H1 (cell line): ENCODE results near the gene CHAT. TPM values are rescaled to one million over a fixed set of nuclear protein-coding genes. Genes with fewer than 3 reads are reported as not detected.

ENCODE experiments used
- CTCF ChIA-PET: fragments of 300-600 bp; sonication (Branson Sonifier 250); formaldehyde crosslinking; loops from one replicate; lab custom pipeline; 2021; ENCODE audit not compliant: partially characterized antibody; lab: Charles Lee
- POLR2A ChIA-PET: fragments of 300-600 bp; sonication (Branson Sonifier 250); formaldehyde crosslinking; loops from one replicate; lab custom pipeline; 2021; ENCODE audit warnings: inconsistent platforms; ENCODE audit not compliant: partially characterized antibody; lab: Charles Lee
- DNase-seq, 2 experiments: peaks; one replicate each; pipeline versions ENCODE4 v3.0.0 to v3.0.0-alpha.2; 2010 to 2022; ENCODE audit warnings: low spot score in 2 of 2, low read depth in 1 of 2, mixed read lengths in 1 of 2
- FAIRE-seq: peaks from 2 replicates; lab custom pipeline; 2011; peaks lifted over from hg19 to GRCh38; lab: Jason Lieb, UNC
- H2AFZ ChIP-seq: 2 replicates; pipeline ENCODE4 v1.8.1; 2012; ENCODE audit warnings: low read length, inconsistent platforms
- H2AK5ac ChIP-seq: 2 replicates; pipeline ENCODE4 v1.6.1; 2013; ENCODE audit warnings: low read depth, low read length
- H2BK120ac ChIP-seq: replicated peaks from 2 replicates; pipeline ENCODE3; 2013; ENCODE audit warnings: low read depth, low read length, inconsistent platforms
- H2BK12ac ChIP-seq: 2 replicates; pipeline ENCODE4 v1.6.1; 2013; ENCODE audit warnings: low read depth, low read length
- H2BK15ac ChIP-seq: 2 replicates; pipeline ENCODE4 v1.6.1; 2013; ENCODE audit warnings: low read length
- H2BK20ac ChIP-seq: 2 replicates; pipeline ENCODE4 v1.6.1; 2013; ENCODE audit warnings: low read length
- H2BK5ac ChIP-seq: 2 replicates; pipeline ENCODE4 v1.6.1; 2013; ENCODE audit warnings: low read depth, low read length
- H3K14ac ChIP-seq: 2 replicates; pipeline ENCODE4 v1.6.1; 2013; ENCODE audit warnings: inconsistent platforms; ENCODE audit not compliant: insufficient read length
- H3K18ac ChIP-seq: 2 replicates; pipeline ENCODE4 v1.6.1; 2013; ENCODE audit warnings: low read length; ENCODE audit errors: extremely low read depth
- H3K23ac ChIP-seq: 2 replicates; pipeline ENCODE4 v1.6.1; 2013; ENCODE audit warnings: inconsistent platforms; ENCODE audit not compliant: insufficient read length
- H3K23me2 ChIP-seq: 2 replicates; pipeline ENCODE4 v1.6.1; 2013; ENCODE audit warnings: low read depth, low read length
- H3K27ac ChIP-seq: 2 replicates; pipeline ENCODE4 v1.6.1; 2011; ENCODE audit warnings: low read depth, low read length, inconsistent platforms
- H3K27me3 ChIP-seq, 4 experiments: replicated peaks in 1 of 4; 1 replicate in 1 of 4; 2 replicates in 3 of 4; pipeline versions ENCODE4 v1.6.1 to v1.8.1; 2011 to 2013; ENCODE audit warnings: low read length in 3 of 4, mild to moderate bottlenecking in 3 of 4, inconsistent platforms in 2 of 4, mixed read lengths in 2 of 4, moderate library complexity in 1 of 4; ENCODE audit not compliant: control insufficient read depth in 3 of 4, insufficient read depth in 3 of 4; ENCODE audit errors: extremely low read depth in 1 of 4
- H3K36me3 ChIP-seq, 4 experiments: 2 replicates each; pipeline versions ENCODE4 v1.6.1 to v1.8.1; 2011 to 2013; ENCODE audit warnings: mild to moderate bottlenecking in 4 of 4, low read length in 3 of 4, moderate library complexity in 2 of 4, control low read depth in 1 of 4, inconsistent platforms in 1 of 4; ENCODE audit not compliant: insufficient read depth in 4 of 4, control insufficient read depth in 2 of 4
- H3K4ac ChIP-seq: replicated peaks from 2 replicates; pipeline ENCODE3; 2013; ENCODE audit warnings: low read length, low read depth, mixed read lengths, inconsistent platforms; ENCODE audit not compliant: insufficient read length
- H3K4me1 ChIP-seq, 4 experiments: replicated peaks in 1 of 4; 1 replicate in 1 of 4; 2 replicates in 3 of 4; pipeline versions ENCODE4 v1.6.1 to v1.8.1; 2011 to 2013; ENCODE audit warnings: low read length in 3 of 4, inconsistent platforms in 2 of 4, mixed read lengths in 1 of 4; ENCODE audit not compliant: insufficient read depth in 4 of 4, control insufficient read depth in 3 of 4
- H3K4me2 ChIP-seq, 2 experiments: 2 replicates each; pipeline versions ENCODE4 v1.6.1 to v1.8.1; 2011 to 2013; ENCODE audit warnings: low read depth in 2 of 2, low read length in 2 of 2, control low read depth in 1 of 2, inconsistent platforms in 1 of 2, mild to moderate bottlenecking in 1 of 2; ENCODE audit not compliant: insufficient read depth in 1 of 2
- H3K4me3 ChIP-seq, 4 experiments: fragments of 200-600, 300-600 bp in 1 of 4; sonication (generic), shearing (Covaris generic), sonication (Bioruptor Twin) in 1 of 4; 2 replicates each; pipeline versions ENCODE4 v1.5.1 to v1.8.1; 2011 to 2016; ENCODE audit warnings: low read length in 4 of 4, low read depth in 3 of 4, control low read depth in 2 of 4, inconsistent platforms in 2 of 4, mild to moderate bottlenecking in 2 of 4, mixed read lengths in 1 of 4, moderate library complexity in 1 of 4; ENCODE audit not compliant: insufficient read depth in 2 of 4; ENCODE audit errors: extremely low read depth in 1 of 4
- H3K56ac ChIP-seq: replicated peaks from 2 replicates; pipeline ENCODE3; 2013; ENCODE audit warnings: low read depth, mild to moderate bottlenecking, mixed read lengths, low read length, inconsistent platforms; ENCODE audit not compliant: insufficient read length
- H3K79me1 ChIP-seq: 2 replicates; pipeline ENCODE4 v1.6.1; 2013; ENCODE audit warnings: low read depth, low read length, control low read depth
- H3K79me2 ChIP-seq, 2 experiments: 2 replicates each; pipeline versions ENCODE4 v1.6.1 to v1.8.1; 2012 to 2013; ENCODE audit warnings: low read length in 2 of 2, mild to moderate bottlenecking in 2 of 2, inconsistent platforms in 1 of 2; ENCODE audit not compliant: insufficient read depth in 2 of 2, control insufficient read depth in 1 of 2
- H3K9ac ChIP-seq, 4 experiments: replicated peaks in 1 of 4; 1 replicate in 1 of 4; 2 replicates in 3 of 4; pipeline versions ENCODE4 v1.6.1 to v1.8.1; 2011 to 2013; ENCODE audit warnings: low read depth in 3 of 4, low read length in 3 of 4, control low read depth in 2 of 4, mild to moderate bottlenecking in 2 of 4, moderate library complexity in 2 of 4, inconsistent platforms in 1 of 4; ENCODE audit errors: extremely low read depth in 1 of 4
- H3K9me3 ChIP-seq, 2 experiments: 2 replicates each; pipeline versions ENCODE4 v1.6.1 to v1.8.1; 2012 to 2013; ENCODE audit warnings: mild to moderate bottlenecking in 2 of 2, moderate library complexity in 2 of 2, control low read depth in 1 of 2, inconsistent platforms in 1 of 2, low read depth in 1 of 2, low read length in 1 of 2, mixed read lengths in 1 of 2; ENCODE audit not compliant: insufficient read depth in 2 of 2
- H4K20me1 ChIP-seq, 2 experiments: replicated peaks in 1 of 2; 2 replicates each; pipeline versions ENCODE3 to v1.8.1; 2011 to 2013; ENCODE audit warnings: inconsistent platforms in 2 of 2, low read length in 2 of 2, mild to moderate bottlenecking in 1 of 2; ENCODE audit not compliant: insufficient read depth in 2 of 2, control insufficient read depth in 1 of 2
- H4K5ac ChIP-seq: 2 replicates; pipeline ENCODE4 v1.6.1; 2013; ENCODE audit warnings: low read length, low read depth, mixed read lengths, inconsistent platforms; ENCODE audit not compliant: insufficient read length
- H4K8ac ChIP-seq: 2 replicates; pipeline ENCODE4 v1.8.0; 2013; ENCODE audit warnings: mild to moderate bottlenecking, moderate library complexity, low read length, inconsistent platforms; ENCODE audit not compliant: insufficient read depth; ENCODE audit errors: extremely low read depth
- H4K91ac ChIP-seq: replicated peaks from 2 replicates; pipeline ENCODE3; 2013; ENCODE audit warnings: low read length, mixed read lengths, inconsistent platforms; ENCODE audit not compliant: insufficient read length
- BRCA1 ChIP-seq: IDR thresholded peaks from 2 replicates; pipeline ENCODE4 v1.6.1; 2012; ENCODE audit warnings: low read depth, low read length, improper control_type of control experiment
- CHD1 ChIP-seq: IDR thresholded peaks from 2 replicates; pipeline ENCODE4 v1.6.1; 2012; ENCODE audit warnings: low read depth, low read length, improper control_type of control experiment
- HDAC6 ChIP-seq: IDR thresholded peaks from one replicate; pipeline ENCODE4 v1.7.1; 2012; ENCODE audit warnings: low read depth, mild to moderate bottlenecking, inconsistent platforms, low read length, moderate library complexity
- JUN ChIP-seq: IDR thresholded peaks from 2 replicates; pipeline ENCODE4 v1.6.1; 2011; ENCODE audit warnings: low read depth, mild to moderate bottlenecking, improper control_type of control experiment, low read length
- KDM1A ChIP-seq: fragments of 200-600, 300-600 bp; sonication (generic); IDR thresholded peaks from 2 replicates; pipeline ENCODE4 v1.7.1; 2016; ENCODE audit warnings: mild to moderate bottlenecking, low read length, borderline replicate concordance
- NRF1 ChIP-seq: IDR thresholded peaks from 2 replicates; pipeline ENCODE4 v1.6.1; 2011; ENCODE audit warnings: mild to moderate bottlenecking, low read depth, low read length, improper control_type of control experiment
- RNF2 ChIP-seq: fragments of 200-900, 300-1000 bp; sonication (generic); IDR thresholded peaks from 2 replicates; pipeline ENCODE4 v1.7.1; 2016; ENCODE audit warnings: borderline replicate concordance, low read depth, mild to moderate bottlenecking, antibody characterized with exemption, low read length; ENCODE audit not compliant: poor library complexity, severe bottlenecking; ENCODE audit errors: missing control alignments
- SUZ12 ChIP-seq: fragments of 200-600 bp; sonication (generic); IDR thresholded peaks from 2 replicates; pipeline ENCODE4 v1.6.1; 2012; ENCODE audit warnings: mild to moderate bottlenecking, inconsistent platforms, low read length, moderate library complexity, mixed read lengths
- TAF1 ChIP-seq: IDR thresholded peaks from 2 replicates; pipeline ENCODE4 v1.6.1; 2011; ENCODE audit warnings: mild to moderate bottlenecking, low read depth, low read length
- ZNF274 ChIP-seq: IDR thresholded peaks from 2 replicates; pipeline ENCODE4 v1.7.0; 2012; ENCODE audit warnings: low read length, borderline replicate concordance; ENCODE audit errors: extremely low read depth
- WGBS, 2 experiments: shearing (Covaris generic) in 1 of 2; methylation state at CpG; one replicate each; pipeline versions ENCODE4 v1.1.6 to v1.1.7; 2013 to 2015; ENCODE audit warnings: low lambda C conversion rate in 2 of 2, mixed read lengths in 2 of 2, inconsistent platforms in 1 of 2, low coverage in 1 of 2, missing lambda C conversion rate in 1 of 2; ENCODE audit not compliant: insufficient replicate concordance in 2 of 2, insufficient coverage in 1 of 2, insufficient read length in 1 of 2; ENCODE audit errors: extremely low coverage in 1 of 2, missing lambda C conversion rate in 1 of 2; 5-methylcytosine and 5-hydroxymethylcytosine counted together
- polyA plus RNA-seq, 7 experiments: library from polyadenylated mRNA; depleted of rRNA in 3 of 7; stranded (reverse) in 5 of 7; unstranded in 2 of 7; fragments of >200 nt in 5 of 7; fragments of 200-250 nt in 2 of 7; gene quantifications; 1 replicate in 5 of 7; 2 replicates in 1 of 7; 4 replicates in 1 of 7; pipeline versions ENCODE4 v1.2.1 to v1.2.3, GENCODE V29; 2011 to 2013; ENCODE audit warnings: missing spikeins in 2 of 7, mixed read lengths in 2 of 7
- total RNA-seq: library from RNA; stranded (reverse); fragmentation: NEBNext Ultra II Directional; extraction: Animal tissue kit (Norgen Biotek cat#: 25700); gene quantifications from 2 replicates; pipeline ENCODE4 v1.2.1, GENCODE V29; 2021
- TF ChIP-seq, protein P1 (sequence below): IDR thresholded peaks from 2 replicates; pipeline ENCODE4 v1.6.1; 2011; ENCODE audit warnings: low read depth, mild to moderate bottlenecking, low read length; ENCODE audit not compliant: insufficient read depth

CHAT gene
- total and polyA plus RNA-seq, 2 of the 8 experiments (the other 6 are each of a cell fraction or from before 2014, with no cell fraction given), result not detected

DNA sequence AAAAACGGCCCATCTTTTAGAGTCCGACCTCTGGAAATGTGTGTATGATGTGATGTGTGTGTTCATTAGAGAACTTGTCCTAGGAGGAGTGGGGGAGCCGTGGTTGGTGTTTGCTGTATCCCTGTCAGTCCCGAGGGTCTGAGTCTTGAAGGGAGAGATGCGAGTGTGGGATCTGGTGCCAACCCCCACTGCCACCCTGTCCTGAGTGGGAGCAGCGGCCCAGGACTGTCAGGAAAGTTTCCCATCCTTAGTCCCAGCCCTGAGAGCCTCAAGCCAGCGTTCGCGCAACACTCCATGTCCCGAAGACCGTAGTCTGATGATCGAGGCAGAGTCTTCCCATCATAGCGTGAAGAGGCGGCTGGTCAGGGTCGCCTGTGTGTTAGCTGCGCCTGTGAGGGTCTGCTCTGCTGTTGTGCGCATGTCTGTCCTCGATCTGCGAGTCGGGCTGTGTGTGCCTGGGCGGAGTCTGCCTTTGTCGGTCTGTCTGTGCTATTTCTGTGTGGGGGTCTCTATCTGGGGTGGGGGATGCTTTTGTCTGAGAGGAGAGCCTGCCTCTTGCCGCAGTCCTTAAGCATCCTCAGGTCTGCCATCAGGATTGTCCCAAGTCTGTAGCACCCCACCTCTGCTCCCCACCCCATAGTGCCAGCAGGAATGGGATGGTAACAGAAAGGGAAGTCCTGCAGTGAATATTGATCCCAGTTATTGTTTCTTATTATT is 514 bp upstream of the CHAT start:
- no peak overlapping the region for H2BK5ac ChIP-seq
- H3K56ac ChIP-seq, result no peak overlapping the region
- H3K79me2 ChIP-seq, result no peaks in the 10 kb centered on the region
- H3K36me3 ChIP-seq, result peaks cover 0 to 6% (median 0%) of the 10 kb centered on the region in 4 experiments; a peak in 1 of 8 replicates
- H3K23me2 ChIP-seq, result peaks cover 16% of the 10 kb centered on the region; the same call in 1 of the 2 replicates
- H3K23ac ChIP-seq, result no peak overlapping the region
- peaks cover 78 to 96% (median 92%) of the 10 kb centered on the region in 4 experiments for H3K27me3 ChIP-seq
- peak; percentile 76 for FAIRE-seq
- no peak overlapping the region for H4K5ac ChIP-seq
- peak overlapping the region; percentile 70 to 71 for H3K4me2 ChIP-seq
- no peaks in the 10 kb centered on the region for H3K79me1 ChIP-seq
- H2AK5ac ChIP-seq, result no peak overlapping the region
- no peak overlapping the region for H4K91ac ChIP-seq
- H3K4me3 ChIP-seq, result peak overlapping the region in 2 of 4 experiments; percentile 10 to 72; a peak in 4 of 8 replicates
- no peak overlapping the region for H4K8ac ChIP-seq
- no peak overlapping the region for H3K9ac ChIP-seq
- CTCF ChIA-PET, result interaction anchor here (0.8 to 1.2 kb wide), 5 partner anchors 8 to 78 kb away, joined by 3 to 5 read pairs (median 4); no protein-coding TSS in a partner anchor
- H2BK120ac ChIP-seq, result no peak overlapping the region
- H2AFZ ChIP-seq, result no peak overlapping the region
- H3K18ac ChIP-seq, result no peak overlapping the region; the same call in 1 of the 2 replicates
- POLR2A ChIA-PET, result interaction anchor here (1.0 kb wide), 1 partner anchor 74 kb away, joined by 3 read pairs; the partner anchor contains the start of gene ERCC6
- WGBS, 2 experiments, result 13% methylated on average over 23 of the region's 23 CpGs; no CpG with 5 or more reads in 1 of the 2 experiments
- H2BK15ac ChIP-seq, result no peak overlapping the region
- peaks cover 0 to 44% (median 28%) of the 10 kb centered on the region in 4 experiments; a peak in 6 of 7 replicates for H3K4me1 ChIP-seq
- peaks cover 17 to 37% of the 10 kb centered on the region in 2 experiments for H4K20me1 ChIP-seq
- no peak overlapping the region for H2BK20ac ChIP-seq
- H3K27ac ChIP-seq, result no peak overlapping the region
- no peak overlapping the region for H2BK12ac ChIP-seq
- no peaks in the 10 kb centered on the region; a peak in 1 of 4 replicates for H3K9me3 ChIP-seq
- H3K14ac ChIP-seq, result no peak overlapping the region
- no peak overlapping the region for H3K4ac ChIP-seq
- DNase-seq, result peak in 1 of 2 experiments; percentile 50
- no peak for TF ChIP-seq NRF1
- no peak for TF ChIP-seq JUN
- no peak for TF ChIP-seq TAF1
- TF ChIP-seq SUZ12, result peak; percentile 83; the same call in 1 of the 2 replicates
- TF ChIP-seq ZNF274, result no peak
- TF ChIP-seq CHD1, result no peak
- TF ChIP-seq, protein P1, sequence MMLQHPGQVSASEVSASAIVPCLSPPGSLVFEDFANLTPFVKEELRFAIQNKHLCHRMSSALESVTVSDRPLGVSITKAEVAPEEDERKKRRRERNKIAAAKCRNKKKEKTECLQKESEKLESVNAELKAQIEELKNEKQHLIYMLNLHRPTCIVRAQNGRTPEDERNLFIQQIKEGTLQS, result no peak
- TF ChIP-seq KDM1A, result no peak
- TF ChIP-seq RNF2, result peak; percentile 5
- no peak for TF ChIP-seq HDAC6
- no peak for TF ChIP-seq BRCA1
